Stomach (tissue), 4 donors: ENCODE data around the gene CRACDL.

Source experiments
- CTCF ChIP-seq, 7 experiments: fragments of 450-650 bp in 4 of 7; fragments of 200-600 bp in 3 of 7; sonication (generic) in 3 of 7; IDR thresholded peaks; one replicate each; pipeline ENCODE4 v1.5.1; 2016 to 2019; ENCODE audit warnings: antibody characterized with exemption in 7 of 7, control low read depth in 2 of 7, mild to moderate bottlenecking in 1 of 7
- EP300 ChIP-seq: sonication (generic); formaldehyde crosslinking; IDR thresholded peaks from one replicate; pipeline ENCODE4 v1.6.1; 2017; ENCODE audit warnings: antibody characterized with exemption
- POLR2AphosphoS5 ChIP-seq, 3 donors: sonication (generic); formaldehyde crosslinking; IDR thresholded peaks; one replicate each; pipeline ENCODE4 v1.6.1; 2016; ENCODE audit warnings: antibody characterized with exemption in 3 of 3

- TF ChIP-seq EP300: no peak
- no peak for TF ChIP-seq POLR2AphosphoS5 (IDR thresholded peaks at IDR 0.05)
- no peak for TF ChIP-seq CTCF (IDR thresholded peaks at IDR 0.05)
These were observed 126.9 kb downstream of the CRACDL start for GRCh38 chr2:98809116-98809515.
